Ascending aorta (tissue), 2 donors: ENCODE data around the gene SLC35F3. TPM values are rescaled to one million over a fixed set of nuclear protein-coding genes. Genes with fewer than 3 reads are reported as not detected.

Experiments used
- DNase-seq, 2 donors: peaks; one replicate each; pipeline ENCODE4 v3.0.0-alpha.2; 2019; ENCODE audit warnings: low spot score in 2 of 2
- H3K27ac ChIP-seq, 2 donors: fragments of 200-600 bp; sonication (generic); one replicate each; pipeline ENCODE4 v1.5.1; 2016 to 2017; ENCODE audit warnings: mild to moderate bottlenecking in 1 of 2
- H3K27me3 ChIP-seq: fragments of 200-600 bp; sonication (generic); one replicate; pipeline ENCODE4 v1.5.1; 2017
- H3K36me3 ChIP-seq, 2 donors: fragments of 200-600 bp; sonication (generic); one replicate each; pipeline ENCODE4 v1.5.1; 2016
- H3K4me1 ChIP-seq, 2 donors: fragments of 200-600 bp; sonication (generic); one replicate each; pipeline ENCODE4 v1.5.1; 2016 to 2017; ENCODE audit warnings: mild to moderate bottlenecking in 1 of 2
- H3K4me3 ChIP-seq, 2 donors: fragments of 200-600 bp; sonication (generic); one replicate each; pipeline ENCODE4 v1.5.1; 2016 to 2017; ENCODE audit warnings: mild to moderate bottlenecking in 1 of 2
- H3K9me3 ChIP-seq, 2 donors: fragments of 200-600 bp; sonication (generic); one replicate each; pipeline ENCODE4 v1.5.1; 2016
- CTCF ChIP-seq, 3 experiments: fragments of 200-600 bp in 2 of 3; fragments of 450-650 bp in 1 of 3; sonication (generic) in 2 of 3; IDR thresholded peaks; one replicate each; pipeline ENCODE4 v1.5.1; 2016 to 2019; ENCODE audit warnings: antibody characterized with exemption in 3 of 3, mild to moderate bottlenecking in 1 of 3, moderate library complexity in 1 of 3
- intact Hi-C: fragments of 100-400 bp; cut with DNase I; formaldehyde crosslinking; loops from one replicate; pipeline ENCODE4 v1.15.1; 2023
- total RNA-seq: library from RNA; depleted of rRNA; stranded (reverse); fragments of >200 nt; gene quantifications from one replicate; pipeline ENCODE4 v1.1.0, GENCODE V29; 2016

Gene SLC35F3
- total RNA-seq, 1 donor from 2014 or later, result 1.4 TPM

DNA sequence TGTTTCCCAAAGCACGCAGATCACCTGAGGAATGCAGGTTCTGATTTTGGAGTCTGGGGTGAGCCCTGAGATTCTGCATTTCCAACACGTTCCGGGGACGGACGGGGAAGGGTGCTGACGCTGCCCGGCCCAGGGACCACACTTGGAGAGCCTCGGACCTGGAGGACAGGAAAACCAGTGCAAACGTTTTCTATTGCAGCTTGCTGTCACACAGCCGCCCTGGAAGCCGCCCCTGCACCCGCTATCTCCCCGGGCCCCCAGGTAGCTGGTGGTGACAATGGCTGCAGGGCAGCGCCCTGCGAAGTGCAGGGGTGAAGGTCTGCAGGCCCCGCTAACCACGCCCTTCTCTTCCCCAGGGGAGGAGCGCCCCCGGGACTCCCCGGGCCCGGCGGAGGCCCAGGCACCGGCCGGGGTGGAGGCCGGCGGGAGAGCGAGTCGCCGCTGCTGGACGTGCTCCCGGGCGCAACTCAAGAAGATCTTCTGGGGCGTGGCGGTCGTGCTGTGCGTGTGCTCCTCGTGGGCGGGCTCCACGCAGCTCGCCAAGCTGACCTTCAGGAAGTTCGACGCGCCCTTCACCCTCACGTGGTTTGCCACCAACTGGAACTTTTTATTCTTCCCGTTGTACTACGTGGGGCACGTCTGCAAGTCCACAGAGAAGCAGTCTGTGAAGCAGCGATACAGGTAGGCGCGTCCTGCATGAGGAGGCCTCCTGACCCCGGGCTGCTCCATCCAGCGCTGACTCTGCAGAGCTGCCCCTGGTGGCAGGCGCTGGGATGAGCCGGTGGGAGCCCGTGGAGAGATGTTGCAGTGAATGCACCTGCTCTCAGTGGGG, 326.8 kb downstream of the SLC35F3 start:
- H3K27me3 ChIP-seq, result no peaks in the 10 kb centered on the region
- TF ChIP-seq CTCF (IDR thresholded peaks at IDR 0.05), result no peak
- no peak overlapping the region for H3K27ac ChIP-seq
- no peak overlapping the region for H3K4me3 ChIP-seq
- intact Hi-C loops, result no loop called here
- no peaks in the 10 kb centered on the region for H3K36me3 ChIP-seq
- no peak for DNase-seq
- no peaks in the 10 kb centered on the region for H3K9me3 ChIP-seq
- no peaks in the 10 kb centered on the region for H3K4me1 ChIP-seq

GRCh38 chr1:234231893-234232276, 327.4 kb downstream of the SLC35F3 start:
- H3K27me3 ChIP-seq, result no peaks in the 10 kb centered on the region
- DNase-seq, result no peak
- H3K4me1 ChIP-seq, result no peaks in the 10 kb centered on the region
- TF ChIP-seq CTCF (IDR thresholded peaks at IDR 0.05), result no peak
- no peak overlapping the region for H3K4me3 ChIP-seq
- H3K27ac ChIP-seq, result no peak overlapping the region
- no peaks in the 10 kb centered on the region for H3K9me3 ChIP-seq
- H3K36me3 ChIP-seq, result no peaks in the 10 kb centered on the region
- intact Hi-C loops, result no loop called here

- H3K9me3 ChIP-seq, result no peaks in the 10 kb centered on the region
- H3K4me3 ChIP-seq, result no peak overlapping the region
- H3K36me3 ChIP-seq, result no peaks in the 10 kb centered on the region
- no peak overlapping the region for H3K27ac ChIP-seq
- intact Hi-C loops, result no loop called here
- TF ChIP-seq CTCF (IDR thresholded peaks at IDR 0.05), result no peak
- no peaks in the 10 kb centered on the region for H3K4me1 ChIP-seq
- no peak for DNase-seq
- H3K27me3 ChIP-seq, result no peaks in the 10 kb centered on the region
Observed at GRCh38 chr1:234234199-234234598, 329.7 kb downstream of the SLC35F3 start.

DNA sequence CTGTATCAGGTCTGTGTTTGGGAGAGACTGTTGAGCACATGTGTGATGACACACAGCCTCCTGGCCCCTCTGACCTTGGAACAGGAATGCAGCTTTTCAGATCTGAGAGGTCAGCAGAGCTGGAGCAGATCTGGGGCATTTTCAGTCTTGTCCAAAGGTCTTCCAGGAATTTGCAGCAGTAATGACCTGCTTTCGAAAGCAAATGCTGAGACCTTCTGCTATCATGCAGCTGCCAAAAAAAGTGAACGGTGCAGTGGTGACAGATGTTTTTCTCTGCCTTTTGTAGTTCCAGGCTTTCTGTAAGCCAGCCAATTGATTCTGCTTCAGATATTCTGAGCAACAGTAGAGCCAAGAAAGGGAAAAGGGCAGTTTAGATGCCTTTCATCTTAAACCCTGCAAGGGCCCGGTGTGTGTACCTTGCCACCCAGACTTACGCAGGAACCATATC, 331.0 kb downstream of the SLC35F3 start:
- Histone ChIP-seq H3K9me3 (no peaks in the 10 kb centered on the region), H3K27ac (no peak overlapping the region), H3K36me3 (no peaks in the 10 kb centered on the region), H3K4me3 (no peak overlapping the region), H3K27me3 (no peaks in the 10 kb centered on the region), H3K4me1 (no peaks in the 10 kb centered on the region)
- intact Hi-C loops, result no loop called here
- DNase-seq, result no peak
- TF ChIP-seq CTCF (IDR thresholded peaks at IDR 0.05), result no peak

GRCh38 chr1:234237393-234237792, 332.9 kb downstream of the SLC35F3 start:
- no peaks in the 10 kb centered on the region for H3K4me1 ChIP-seq
- no peak for DNase-seq
- no peaks in the 10 kb centered on the region for H3K36me3 ChIP-seq
- no peaks in the 10 kb centered on the region for H3K9me3 ChIP-seq
- no peak overlapping the region for H3K27ac ChIP-seq
- no peak overlapping the region for H3K4me3 ChIP-seq
- no peak for TF ChIP-seq CTCF (IDR thresholded peaks at IDR 0.05)
- intact Hi-C loops, result no loop called here
- no peaks in the 10 kb centered on the region for H3K27me3 ChIP-seq
